GM12878 (cell line): ENCODE data around the gene FOXA1. TPM values are rescaled to one million over a fixed set of nuclear protein-coding genes. Genes with fewer than 3 reads are reported as not detected.

Source experiments
- ATAC-seq: fragments of 200-7000 bp; cut with Tn5 transposase; 3 replicates; pipeline ENCODE4 v1.9.1; 2020; ENCODE audit warnings: mild to moderate bottlenecking, moderate library complexity
- BruUV-seq: library from RNA; stranded (reverse); fragments of 400-500 nt; replicated peaks from 2 replicates; lab custom pipeline; 2021; lab: Mats Ljungman, UMichigan
- CTCF ChIA-PET: fragments of 300-600 bp; sonication (Branson Sonifier 250); formaldehyde crosslinking; extraction: SDS; loops from one replicate; lab custom pipeline; 2021; ENCODE audit warnings: inconsistent platforms; lab: Yijun Ruan, JAX
- POLR2A ChIA-PET: fragments of 350-600 bp; formaldehyde crosslinking; extraction: SDS; loops from one replicate; lab custom pipeline; 2021; ENCODE audit warnings: inconsistent platforms; lab: Charles Lee
- RAD21 ChIA-PET: fragments of 300-600 bp; sonication (Branson Sonifier 250); formaldehyde crosslinking; loops from one replicate; lab custom pipeline; 2023; ENCODE audit warnings: antibody characterized with exemption; ENCODE audit not compliant: unreplicated experiment; lab: Charles Lee
- SMC1A ChIA-PET: fragments of 300-600 bp; sonication (Branson Sonifier 250); formaldehyde crosslinking; loops from one replicate; lab custom pipeline; 2023; ENCODE audit not compliant: unreplicated experiment, uncharacterized antibody; lab: Charles Lee
- DNase-seq: peaks from one replicate; pipeline ENCODE4 v3.0.0-alpha.2; 2011; ENCODE audit warnings: low read depth, low spot score
- FAIRE-seq: peaks from 3 replicates; lab custom pipeline; 2011; peaks lifted over from hg19 to GRCh38; lab: Jason Lieb, UNC
- H2AFZ ChIP-seq: 2 replicates; pipeline ENCODE4 v1.6.0; 2011; ENCODE audit warnings: low read depth, low read length, control low read depth; ENCODE audit not compliant: control insufficient read depth
- H3K27ac ChIP-seq: 2 replicates; pipeline ENCODE4 v1.5.1; 2011; ENCODE audit warnings: control low read depth; ENCODE audit not compliant: control insufficient read depth, insufficient read depth
- H3K27me3 ChIP-seq, 2 experiments: replicated peaks in 1 of 2; 2 replicates each; pipeline versions ENCODE4 v1.6.0 to v1.6.1; 2011; ENCODE audit warnings: low read length in 1 of 2; ENCODE audit not compliant: control insufficient read depth in 2 of 2, insufficient read depth in 2 of 2
- H3K36me3 ChIP-seq, 2 experiments: 2 replicates each; pipeline ENCODE4 v1.5.1; 2011; ENCODE audit warnings: low read length in 1 of 2; ENCODE audit not compliant: control insufficient read depth in 2 of 2, insufficient read depth in 2 of 2
- H3K4me1 ChIP-seq: 2 replicates; pipeline ENCODE4 v1.6.1; 2011; ENCODE audit warnings: mild to moderate bottlenecking, low read length, moderate library complexity, mixed read lengths; ENCODE audit not compliant: control insufficient read depth, insufficient read depth
- H3K4me2 ChIP-seq: 2 replicates; pipeline ENCODE4 v1.6.0; 2011; ENCODE audit warnings: control low read depth; ENCODE audit not compliant: control insufficient read depth, insufficient read depth
- H3K4me3 ChIP-seq: fragments of 200-600 bp; sonication (generic); 2 replicates; pipeline ENCODE4 v1.5.1; 2016
- H3K79me2 ChIP-seq: 2 replicates; pipeline ENCODE4 v1.6.0; 2011; ENCODE audit warnings: low read length; ENCODE audit not compliant: control insufficient read depth, insufficient read depth
- H3K9ac ChIP-seq: 2 replicates; pipeline ENCODE4 v1.8.0; 2011; ENCODE audit warnings: low read length, control low read depth, mixed read lengths; ENCODE audit not compliant: control insufficient read depth, insufficient read depth
- H3K9me3 ChIP-seq: replicated peaks from 3 replicates; pipeline ENCODE4 v1.5.1; 2011; ENCODE audit warnings: mild to moderate bottlenecking, low read length; ENCODE audit not compliant: control insufficient read depth, insufficient read depth
- H4K20me1 ChIP-seq: 2 replicates; pipeline ENCODE4 v1.6.0; 2011; ENCODE audit not compliant: control insufficient read depth, insufficient read depth
- CBFB ChIP-seq: IDR thresholded peaks from 2 replicates; pipeline ENCODE4 v1.6.1; 2016; ENCODE audit warnings: antibody characterized with exemption, low read depth
- CBX3 ChIP-seq: fragments of 200-600 bp; sonication (generic); IDR thresholded peaks from 2 replicates; pipeline ENCODE4 v1.6.1; 2016; ENCODE audit warnings: low read depth, borderline replicate concordance
- CHD2 ChIP-seq: IDR thresholded peaks from 2 replicates; pipeline ENCODE4 v1.6.1; 2011; ENCODE audit warnings: low read depth, low read length, improper control_type of control experiment, borderline replicate concordance
- CREB1 ChIP-seq: IDR thresholded peaks from 2 replicates; pipeline ENCODE4 v1.6.1; 2012; ENCODE audit warnings: low read depth, mild to moderate bottlenecking, inconsistent platforms
- HDGF ChIP-seq: fragments of 450-650 bp; IDR thresholded peaks from 2 replicates; pipeline ENCODE4 v1.6.1; 2016; ENCODE audit warnings: antibody characterized with exemption
- LARP7 ChIP-seq: fragments of 450-650 bp; IDR thresholded peaks from 2 replicates; pipeline ENCODE4 v1.6.1; 2017; ENCODE audit warnings: mild to moderate bottlenecking
- MXI1 ChIP-seq: fragments of 150-350 bp; IDR thresholded peaks from 2 replicates; pipeline ENCODE4 v1.6.1; 2011; ENCODE audit warnings: low read depth, mild to moderate bottlenecking, inconsistent platforms, low read length, improper control_type of control experiment
- MYB ChIP-seq: fragments of 150-350 bp; IDR thresholded peaks from 2 replicates; pipeline ENCODE4 v1.6.1; 2014; ENCODE audit warnings: mild to moderate bottlenecking, low read depth, low read length, borderline replicate concordance
- POLR2AphosphoS5 ChIP-seq: IDR thresholded peaks from 2 replicates; pipeline ENCODE4 v1.6.1; 2011; ENCODE audit warnings: mild to moderate bottlenecking, low read length, inconsistent platforms
- RBBP5 ChIP-seq: fragments of 200-600 bp; sonication (generic); conservative IDR thresholded peaks from 2 replicates; pipeline ENCODE4 v1.6.1; 2016
- SMARCA5 ChIP-seq: fragments of 450-650 bp; IDR thresholded peaks from 2 replicates; pipeline ENCODE4 v1.6.1; 2017; ENCODE audit warnings: mild to moderate bottlenecking
- TCF3 ChIP-seq: IDR thresholded peaks from 2 replicates; pipeline ENCODE4 v1.6.1; 2012; ENCODE audit warnings: low read depth, mild to moderate bottlenecking, low read length, borderline replicate concordance; ENCODE audit not compliant: insufficient read depth
- ZBED1 ChIP-seq: IDR thresholded peaks from 2 replicates; pipeline ENCODE4 v1.6.1; 2016; ENCODE audit warnings: borderline replicate concordance
- ZNF24 ChIP-seq: fragments of 450-650 bp; IDR thresholded peaks from 2 replicates; pipeline ENCODE4 v1.6.1; 2017; ENCODE audit warnings: antibody characterized with exemption, mild to moderate bottlenecking
- WGBS: methylation state at CpG from one replicate; pipeline ENCODE4 v1.1.6; 2016; ENCODE audit warnings: low lambda C conversion rate; ENCODE audit not compliant: insufficient replicate concordance, insufficient coverage; ENCODE audit errors: missing lambda C conversion rate; 5-methylcytosine and 5-hydroxymethylcytosine counted together
- in situ Hi-C: fragments of 300-500 bp; cut with MboI; formaldehyde crosslinking; loops from 9 replicates; pipeline ENCODE4 v1.14.3; 2018; ENCODE audit warnings: mixed read lengths
- intact Hi-C: fragments of 100-400 bp; cut with micrococcal nuclease; formaldehyde crosslinking; loops from one replicate; pipeline ENCODE4 v1.14.2; 2022; ENCODE audit not compliant: unreplicated experiment
- polyA plus RNA-seq, 11 experiments: library from polyadenylated mRNA; depleted of rRNA in 4 of 11; unstranded in 6 of 11; stranded (reverse) in 5 of 11; fragments of >200 nt; fragmentation: Nextera tagmentation in 4 of 11; fragmentation: Illumina TruSeq in 1 of 11; extraction: Ambion mirVana in 4 of 11; extraction: Trizol in 1 of 11; gene quantifications; 1 replicate in 1 of 11; 2 replicates in 10 of 11; pipeline versions ENCODE4 v1.2.1 to v1.2.3, GENCODE V29; 2011 to 2016; ENCODE audit warnings: inconsistent platforms in 2 of 11, missing spikeins in 2 of 11, low read depth in 1 of 11
- total RNA-seq, 4 experiments: library from RNA; depleted of rRNA in 3 of 4; stranded (reverse); fragments of >200 nt in 3 of 4; fragmentation: Illumina TruSeq in 1 of 4; extraction: Trizol in 1 of 4; gene quantifications; 2 replicates each; pipeline versions ENCODE4 v1.2.1 to v1.2.3, GENCODE V29; 2013 to 2021
- TF ChIP-seq, protein P1 (sequence below): IDR thresholded peaks from 2 replicates; pipeline ENCODE4 v1.6.1; 2012; ENCODE audit warnings: low read length, inconsistent platforms
- TF ChIP-seq, protein P2 (sequence below): fragments of 150-350 bp; IDR thresholded peaks from 2 replicates; pipeline ENCODE4 v1.6.1; 2016; ENCODE audit warnings: low read depth, low read length
- TF ChIP-seq, protein P3 (sequence below): IDR thresholded peaks from 2 replicates; pipeline ENCODE4 v1.6.1; 2011; ENCODE audit warnings: mild to moderate bottlenecking, low read depth, low read length, moderate library complexity; ENCODE audit not compliant: insufficient replicate concordance
- TF ChIP-seq, protein P4 (sequence below): IDR thresholded peaks from 2 replicates; pipeline ENCODE4 v1.6.1; 2011; ENCODE audit warnings: low read depth, mild to moderate bottlenecking, low read length, moderate library complexity, borderline replicate concordance; ENCODE audit errors: extremely low read depth

Gene FOXA1
- total and polyA plus RNA-seq, 10 of the 15 experiments (the other 5 are each of a cell fraction or from before 2014, with no cell fraction given), result 0.03 to 0.18 (median 0.06) TPM; not detected in 7

DNA sequence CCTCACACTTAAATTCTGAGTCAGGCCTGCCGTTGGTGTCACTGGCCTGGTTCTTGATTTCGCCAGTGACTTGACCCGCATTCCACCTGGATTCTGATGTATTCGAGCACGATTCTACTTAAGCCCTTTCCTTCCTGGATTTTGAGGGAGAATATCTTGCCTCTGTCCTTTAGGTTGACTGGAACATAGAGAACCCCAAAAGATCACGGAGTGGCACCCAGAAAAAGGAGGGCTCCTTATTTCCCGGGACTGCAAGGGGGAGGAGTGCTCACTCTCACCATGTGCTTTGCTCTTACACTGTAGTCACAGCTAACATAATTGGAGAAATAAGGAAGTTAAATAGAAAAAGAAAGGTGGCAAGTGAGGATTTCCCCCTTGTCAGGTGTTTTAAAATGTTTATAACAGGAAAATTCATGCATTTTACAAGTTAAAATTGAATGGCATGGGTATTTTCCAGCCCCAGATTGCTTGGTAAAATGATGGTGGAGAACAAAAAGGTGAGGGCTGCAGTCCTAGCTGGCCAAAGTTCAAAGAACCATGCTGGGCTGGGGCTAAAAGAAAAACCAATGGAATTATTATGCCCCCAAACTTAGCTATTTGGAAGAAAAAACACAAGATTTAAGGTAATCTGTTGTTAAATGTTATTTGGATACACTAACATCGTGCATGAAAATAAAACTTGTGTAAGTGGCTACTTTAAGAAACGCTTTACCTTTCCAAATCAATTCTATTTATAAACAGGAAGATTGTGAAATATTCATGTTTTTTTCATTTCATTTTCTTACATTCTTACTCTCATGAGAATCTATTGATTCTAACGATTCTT lies 8.9 kb downstream of the FOXA1 start:
- Histone ChIP-seq H3K9ac (no peak overlapping the region), H4K20me1 (no peaks in the 10 kb centered on the region), H2AFZ (no peak overlapping the region), H3K4me2 (no peak overlapping the region), H3K4me3 (no peak overlapping the region), H3K36me3 (no peaks in the 10 kb centered on the region), H3K79me2 (no peaks in the 10 kb centered on the region), H3K27ac (no peak overlapping the region), H3K4me1 (no peaks in the 10 kb centered on the region), H3K9me3 (no peaks in the 10 kb centered on the region; the same call in 2 of the 3 replicates), H3K27me3 (no peaks in the 10 kb centered on the region)
- 24% methylated on average over 10 of the region's 10 CpGs for WGBS
- ChIA-PET SMC1A (no interaction called here), POLR2A (no interaction called here), RAD21 (no interaction called here), CTCF (no interaction called here)
- no peak for DNase-seq
- no peak for FAIRE-seq
- no peak for TF ChIP-seq MYB
- TF ChIP-seq ZBED1, result no peak
- TF ChIP-seq CREB1, result no peak
- TF ChIP-seq SMARCA5, result no peak
- no peak for TF ChIP-seq LARP7
- TF ChIP-seq, protein P1, sequence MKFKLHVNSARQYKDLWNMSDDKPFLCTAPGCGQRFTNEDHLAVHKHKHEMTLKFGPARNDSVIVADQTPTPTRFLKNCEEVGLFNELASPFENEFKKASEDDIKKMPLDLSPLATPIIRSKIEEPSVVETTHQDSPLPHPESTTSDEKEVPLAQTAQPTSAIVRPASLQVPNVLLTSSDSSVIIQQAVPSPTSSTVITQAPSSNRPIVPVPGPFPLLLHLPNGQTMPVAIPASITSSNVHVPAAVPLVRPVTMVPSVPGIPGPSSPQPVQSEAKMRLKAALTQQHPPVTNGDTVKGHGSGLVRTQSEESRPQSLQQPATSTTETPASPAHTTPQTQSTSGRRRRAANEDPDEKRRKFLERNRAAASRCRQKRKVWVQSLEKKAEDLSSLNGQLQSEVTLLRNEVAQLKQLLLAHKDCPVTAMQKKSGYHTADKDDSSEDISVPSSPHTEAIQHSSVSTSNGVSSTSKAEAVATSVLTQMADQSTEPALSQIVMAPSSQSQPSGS, result no peak
- TF ChIP-seq MXI1, result no peak
- TF ChIP-seq, protein P2, sequence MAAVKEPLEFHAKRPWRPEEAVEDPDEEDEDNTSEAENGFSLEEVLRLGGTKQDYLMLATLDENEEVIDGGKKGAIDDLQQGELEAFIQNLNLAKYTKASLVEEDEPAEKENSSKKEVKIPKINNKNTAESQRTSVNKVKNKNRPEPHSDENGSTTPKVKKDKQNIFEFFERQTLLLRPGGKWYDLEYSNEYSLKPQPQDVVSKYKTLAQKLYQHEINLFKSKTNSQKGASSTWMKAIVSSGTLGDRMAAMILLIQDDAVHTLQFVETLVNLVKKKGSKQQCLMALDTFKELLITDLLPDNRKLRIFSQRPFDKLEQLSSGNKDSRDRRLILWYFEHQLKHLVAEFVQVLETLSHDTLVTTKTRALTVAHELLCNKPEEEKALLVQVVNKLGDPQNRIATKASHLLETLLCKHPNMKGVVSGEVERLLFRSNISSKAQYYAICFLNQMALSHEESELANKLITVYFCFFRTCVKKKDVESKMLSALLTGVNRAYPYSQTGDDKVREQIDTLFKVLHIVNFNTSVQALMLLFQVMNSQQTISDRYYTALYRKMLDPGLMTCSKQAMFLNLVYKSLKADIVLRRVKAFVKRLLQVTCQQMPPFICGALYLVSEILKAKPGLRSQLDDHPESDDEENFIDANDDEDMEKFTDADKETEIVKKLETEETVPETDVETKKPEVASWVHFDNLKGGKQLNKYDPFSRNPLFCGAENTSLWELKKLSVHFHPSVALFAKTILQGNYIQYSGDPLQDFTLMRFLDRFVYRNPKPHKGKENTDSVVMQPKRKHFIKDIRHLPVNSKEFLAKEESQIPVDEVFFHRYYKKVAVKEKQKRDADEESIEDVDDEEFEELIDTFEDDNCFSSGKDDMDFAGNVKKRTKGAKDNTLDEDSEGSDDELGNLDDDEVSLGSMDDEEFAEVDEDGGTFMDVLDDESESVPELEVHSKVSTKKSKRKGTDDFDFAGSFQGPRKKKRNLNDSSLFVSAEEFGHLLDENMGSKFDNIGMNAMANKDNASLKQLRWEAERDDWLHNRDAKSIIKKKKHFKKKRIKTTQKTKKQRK, result no peak
- TF ChIP-seq POLR2AphosphoS5, result no peak
- no peak for TF ChIP-seq ZNF24
- no peak for TF ChIP-seq CBX3
- TF ChIP-seq RBBP5, result no peak
- TF ChIP-seq, protein P3, sequence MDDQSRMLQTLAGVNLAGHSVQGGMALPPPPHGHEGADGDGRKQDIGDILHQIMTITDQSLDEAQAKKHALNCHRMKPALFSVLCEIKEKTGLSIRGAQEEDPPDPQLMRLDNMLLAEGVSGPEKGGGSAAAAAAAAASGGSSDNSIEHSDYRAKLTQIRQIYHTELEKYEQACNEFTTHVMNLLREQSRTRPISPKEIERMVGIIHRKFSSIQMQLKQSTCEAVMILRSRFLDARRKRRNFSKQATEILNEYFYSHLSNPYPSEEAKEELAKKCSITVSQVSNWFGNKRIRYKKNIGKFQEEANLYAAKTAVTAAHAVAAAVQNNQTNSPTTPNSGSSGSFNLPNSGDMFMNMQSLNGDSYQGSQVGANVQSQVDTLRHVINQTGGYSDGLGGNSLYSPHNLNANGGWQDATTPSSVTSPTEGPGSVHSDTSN, result no peak
- TF ChIP-seq HDGF, result no peak
- TF ChIP-seq CBFB, result no peak
- TF ChIP-seq, protein P4, sequence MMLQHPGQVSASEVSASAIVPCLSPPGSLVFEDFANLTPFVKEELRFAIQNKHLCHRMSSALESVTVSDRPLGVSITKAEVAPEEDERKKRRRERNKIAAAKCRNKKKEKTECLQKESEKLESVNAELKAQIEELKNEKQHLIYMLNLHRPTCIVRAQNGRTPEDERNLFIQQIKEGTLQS, result no peak
- no peak for TF ChIP-seq TCF3
- no peak for TF ChIP-seq CHD2
- in situ Hi-C loops, result no loop called here
- intact Hi-C loops, result no loop called here
- no TSS peak for BruUV-seq
- ATAC-seq, result no peak
